Sigmoid colon (tissue), 4 donors: ENCODE measurements around the gene FBXO10.

ENCODE experiments used
- CTCF ChIP-seq, 4 experiments: fragments of 450-650 bp in 3 of 4; fragments of 200-600 bp in 1 of 4; IDR thresholded peaks; one replicate each; pipeline ENCODE4 v1.5.1; 2016 to 2019; ENCODE audit warnings: antibody characterized with exemption in 4 of 4, mild to moderate bottlenecking in 3 of 4, moderate library complexity in 2 of 4
- EP300 ChIP-seq, 4 donors: sonication (generic); formaldehyde crosslinking; IDR thresholded peaks; one replicate each; pipeline ENCODE4 v1.6.1; 2017; ENCODE audit warnings: antibody characterized with exemption in 4 of 4
- POLR2A ChIP-seq, 2 donors: fragments of 450-650 bp; IDR thresholded peaks; one replicate each; pipeline ENCODE4 v1.6.1; 2016; ENCODE audit warnings: antibody characterized with exemption in 2 of 2, mild to moderate bottlenecking in 2 of 2, moderate library complexity in 2 of 2

DNA sequence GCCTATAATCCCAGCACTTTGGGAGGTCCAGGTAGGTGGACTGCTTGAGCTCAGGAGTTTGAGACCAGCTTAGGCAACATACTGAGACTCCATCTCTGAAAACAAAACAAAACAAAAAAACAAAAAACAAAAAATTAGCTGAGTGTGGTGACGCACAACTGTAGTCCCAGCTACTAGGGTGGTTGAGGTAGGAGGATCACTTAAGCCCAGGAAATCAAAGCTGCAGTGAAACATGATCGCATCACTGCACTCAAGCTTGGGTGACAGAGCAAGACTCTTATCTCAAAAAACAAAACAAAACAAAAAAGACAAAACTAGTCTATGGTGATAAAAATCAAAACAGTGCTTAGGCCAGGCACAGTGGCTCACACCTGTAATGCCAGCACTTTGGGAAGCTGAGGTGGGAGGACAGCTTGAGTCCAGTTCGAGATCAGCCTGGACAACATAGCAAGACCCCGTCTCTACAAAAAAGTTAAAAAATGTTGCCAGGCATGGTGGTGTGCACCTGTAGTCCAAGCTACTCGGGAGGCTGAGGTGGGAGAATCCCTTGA is 28.8 kb downstream of the FBXO10 start:
- TF ChIP-seq POLR2A (IDR thresholded peaks at IDR 0.05) (no peak), CTCF (IDR thresholded peaks at IDR 0.05) (no peak), EP300 (IDR thresholded peaks at IDR 0.05) (no peak)
